GM12878 (cell line): ENCODE results near the gene JAKMIP1. TPM values are rescaled to one million over a fixed set of nuclear protein-coding genes. Genes with fewer than 3 reads are reported as not detected.

ENCODE experiments used
- ATAC-seq: fragments of 200-7000 bp; cut with Tn5 transposase; 3 replicates; pipeline ENCODE4 v1.9.1; 2020; ENCODE audit warnings: mild to moderate bottlenecking, moderate library complexity
- BruUV-seq: library from RNA; stranded (reverse); fragments of 400-500 nt; replicated peaks from 2 replicates; lab custom pipeline; 2021; lab: Mats Ljungman, UMichigan
- CTCF ChIA-PET: fragments of 300-600 bp; sonication (Branson Sonifier 250); formaldehyde crosslinking; extraction: SDS; loops from one replicate; lab custom pipeline; 2021; ENCODE audit warnings: inconsistent platforms; lab: Yijun Ruan, JAX
- POLR2A ChIA-PET: fragments of 350-600 bp; formaldehyde crosslinking; extraction: SDS; loops from one replicate; lab custom pipeline; 2021; ENCODE audit warnings: inconsistent platforms; lab: Charles Lee
- RAD21 ChIA-PET: fragments of 300-600 bp; sonication (Branson Sonifier 250); formaldehyde crosslinking; loops from one replicate; lab custom pipeline; 2023; ENCODE audit warnings: antibody characterized with exemption; ENCODE audit not compliant: unreplicated experiment; lab: Charles Lee
- SMC1A ChIA-PET: fragments of 300-600 bp; sonication (Branson Sonifier 250); formaldehyde crosslinking; loops from one replicate; lab custom pipeline; 2023; ENCODE audit not compliant: unreplicated experiment, uncharacterized antibody; lab: Charles Lee
- DNase-seq: peaks from one replicate; pipeline ENCODE4 v3.0.0-alpha.2; 2011; ENCODE audit warnings: low read depth, low spot score
- FAIRE-seq: peaks from 3 replicates; lab custom pipeline; 2011; peaks lifted over from hg19 to GRCh38; lab: Jason Lieb, UNC
- H2AFZ ChIP-seq: 2 replicates; pipeline ENCODE4 v1.6.0; 2011; ENCODE audit warnings: low read depth, low read length, control low read depth; ENCODE audit not compliant: control insufficient read depth
- H3K27ac ChIP-seq: 2 replicates; pipeline ENCODE4 v1.5.1; 2011; ENCODE audit warnings: control low read depth; ENCODE audit not compliant: control insufficient read depth, insufficient read depth
- H3K27me3 ChIP-seq, 2 experiments: replicated peaks in 1 of 2; 2 replicates each; pipeline versions ENCODE4 v1.6.0 to v1.6.1; 2011; ENCODE audit warnings: low read length in 1 of 2; ENCODE audit not compliant: control insufficient read depth in 2 of 2, insufficient read depth in 2 of 2
- H3K36me3 ChIP-seq, 2 experiments: 2 replicates each; pipeline ENCODE4 v1.5.1; 2011; ENCODE audit warnings: low read length in 1 of 2; ENCODE audit not compliant: control insufficient read depth in 2 of 2, insufficient read depth in 2 of 2
- H3K4me1 ChIP-seq: 2 replicates; pipeline ENCODE4 v1.6.1; 2011; ENCODE audit warnings: mild to moderate bottlenecking, low read length, moderate library complexity, mixed read lengths; ENCODE audit not compliant: control insufficient read depth, insufficient read depth
- H3K4me2 ChIP-seq: 2 replicates; pipeline ENCODE4 v1.6.0; 2011; ENCODE audit warnings: control low read depth; ENCODE audit not compliant: control insufficient read depth, insufficient read depth
- H3K4me3 ChIP-seq: fragments of 200-600 bp; sonication (generic); 2 replicates; pipeline ENCODE4 v1.5.1; 2016
- H3K79me2 ChIP-seq: 2 replicates; pipeline ENCODE4 v1.6.0; 2011; ENCODE audit warnings: low read length; ENCODE audit not compliant: control insufficient read depth, insufficient read depth
- H3K9ac ChIP-seq: 2 replicates; pipeline ENCODE4 v1.8.0; 2011; ENCODE audit warnings: low read length, control low read depth, mixed read lengths; ENCODE audit not compliant: control insufficient read depth, insufficient read depth
- H3K9me3 ChIP-seq: replicated peaks from 3 replicates; pipeline ENCODE4 v1.5.1; 2011; ENCODE audit warnings: mild to moderate bottlenecking, low read length; ENCODE audit not compliant: control insufficient read depth, insufficient read depth
- H4K20me1 ChIP-seq: 2 replicates; pipeline ENCODE4 v1.6.0; 2011; ENCODE audit not compliant: control insufficient read depth, insufficient read depth
- BHLHE40 ChIP-seq, 2 experiments: fragments of 450-650 bp in 1 of 2; IDR thresholded peaks; 2 replicates each; pipeline ENCODE4 v1.6.1; 2011 to 2017; ENCODE audit warnings: low read depth in 2 of 2, borderline replicate concordance in 1 of 2, improper control_type of control experiment in 1 of 2, low read length in 1 of 2, mild to moderate bottlenecking in 1 of 2
- CEBPB ChIP-seq, 2 experiments: fragments of 150-350 bp in 1 of 2; IDR thresholded peaks; 2 replicates each; pipeline ENCODE4 v1.6.1; 2012 to 2014; ENCODE audit warnings: low read depth in 2 of 2, low read length in 2 of 2, borderline replicate concordance in 1 of 2, inconsistent platforms in 1 of 2
- CHD1 ChIP-seq: IDR thresholded peaks from 2 replicates; pipeline ENCODE4 v1.6.1; 2012; ENCODE audit warnings: low read depth, low read length, improper control_type of control experiment
- DPF2 ChIP-seq: fragments of 450-650 bp; IDR thresholded peaks from 2 replicates; pipeline ENCODE4 v1.6.1; 2017; ENCODE audit warnings: mild to moderate bottlenecking
- GABPA ChIP-seq: IDR thresholded peaks from 2 replicates; pipeline ENCODE4 v1.6.1; 2014; ENCODE audit warnings: antibody characterized with exemption, low read depth, mild to moderate bottlenecking, inconsistent platforms
- HDGF ChIP-seq: fragments of 450-650 bp; IDR thresholded peaks from 2 replicates; pipeline ENCODE4 v1.6.1; 2016; ENCODE audit warnings: antibody characterized with exemption
- POLR2A ChIP-seq: IDR thresholded peaks from 2 replicates; pipeline ENCODE4 v1.6.1; 2011; ENCODE audit warnings: low read depth, mild to moderate bottlenecking, low read length
- RB1 ChIP-seq: fragments of 450-650 bp; formaldehyde crosslinking; IDR thresholded peaks from 2 replicates; pipeline ENCODE4 v1.6.1; 2017; ENCODE audit warnings: mild to moderate bottlenecking, borderline replicate concordance
- SIX5 ChIP-seq: IDR thresholded peaks from 2 replicates; pipeline ENCODE4 v1.6.1; 2011; ENCODE audit warnings: mild to moderate bottlenecking, low read depth, low read length, moderate library complexity; ENCODE audit not compliant: severe bottlenecking
- ZSCAN29 ChIP-seq: fragments of 450-650 bp; IDR thresholded peaks from 2 replicates; pipeline ENCODE4 v1.6.1; 2017; ENCODE audit warnings: mild to moderate bottlenecking, moderate library complexity
- WGBS: methylation state at CpG from one replicate; pipeline ENCODE4 v1.1.6; 2016; ENCODE audit warnings: low lambda C conversion rate; ENCODE audit not compliant: insufficient replicate concordance, insufficient coverage; ENCODE audit errors: missing lambda C conversion rate; 5-methylcytosine and 5-hydroxymethylcytosine counted together
- in situ Hi-C: fragments of 300-500 bp; cut with MboI; formaldehyde crosslinking; loops from 9 replicates; pipeline ENCODE4 v1.14.3; 2018; ENCODE audit warnings: mixed read lengths
- intact Hi-C: fragments of 100-400 bp; cut with micrococcal nuclease; formaldehyde crosslinking; loops from one replicate; pipeline ENCODE4 v1.14.2; 2022; ENCODE audit not compliant: unreplicated experiment
- polyA plus RNA-seq, 11 experiments: library from polyadenylated mRNA; depleted of rRNA in 4 of 11; unstranded in 6 of 11; stranded (reverse) in 5 of 11; fragments of >200 nt; fragmentation: Nextera tagmentation in 4 of 11; fragmentation: Illumina TruSeq in 1 of 11; extraction: Ambion mirVana in 4 of 11; extraction: Trizol in 1 of 11; gene quantifications; 1 replicate in 1 of 11; 2 replicates in 10 of 11; pipeline versions ENCODE4 v1.2.1 to v1.2.3, GENCODE V29; 2011 to 2016; ENCODE audit warnings: inconsistent platforms in 2 of 11, missing spikeins in 2 of 11, low read depth in 1 of 11
- total RNA-seq, 4 experiments: library from RNA; depleted of rRNA in 3 of 4; stranded (reverse); fragments of >200 nt in 3 of 4; fragmentation: Illumina TruSeq in 1 of 4; extraction: Trizol in 1 of 4; gene quantifications; 2 replicates each; pipeline versions ENCODE4 v1.2.1 to v1.2.3, GENCODE V29; 2013 to 2021
- TF ChIP-seq, protein P1 (sequence below): IDR thresholded peaks from 2 replicates; pipeline ENCODE4 v1.6.1; 2011; ENCODE audit warnings: borderline replicate concordance, low read depth, mild to moderate bottlenecking, moderate library complexity, low read length; ENCODE audit not compliant: insufficient read depth, poor library complexity, severe bottlenecking
- TF ChIP-seq, protein P2 (sequence below): fragments of 450-650 bp; IDR thresholded peaks from 2 replicates; pipeline ENCODE4 v1.6.1; 2017; ENCODE audit warnings: mild to moderate bottlenecking, moderate library complexity
- TF ChIP-seq, protein P3 (sequence below): fragments of 450-650 bp; IDR thresholded peaks from 2 replicates; pipeline ENCODE4 v1.6.1; 2017; ENCODE audit warnings: antibody characterized with exemption, mild to moderate bottlenecking, moderate library complexity
- TF ChIP-seq, protein P4 (sequence below): IDR thresholded peaks from 2 replicates; pipeline ENCODE4 v1.6.1; 2011; ENCODE audit warnings: low read depth, mild to moderate bottlenecking, low read length, moderate library complexity, borderline replicate concordance; ENCODE audit errors: extremely low read depth

JAKMIP1 gene
- total and polyA plus RNA-seq, 10 of the 15 experiments (the other 5 are each of a cell fraction or from before 2014, with no cell fraction given), result 0.52 to 16.7 (median 12.3) TPM

DNA sequence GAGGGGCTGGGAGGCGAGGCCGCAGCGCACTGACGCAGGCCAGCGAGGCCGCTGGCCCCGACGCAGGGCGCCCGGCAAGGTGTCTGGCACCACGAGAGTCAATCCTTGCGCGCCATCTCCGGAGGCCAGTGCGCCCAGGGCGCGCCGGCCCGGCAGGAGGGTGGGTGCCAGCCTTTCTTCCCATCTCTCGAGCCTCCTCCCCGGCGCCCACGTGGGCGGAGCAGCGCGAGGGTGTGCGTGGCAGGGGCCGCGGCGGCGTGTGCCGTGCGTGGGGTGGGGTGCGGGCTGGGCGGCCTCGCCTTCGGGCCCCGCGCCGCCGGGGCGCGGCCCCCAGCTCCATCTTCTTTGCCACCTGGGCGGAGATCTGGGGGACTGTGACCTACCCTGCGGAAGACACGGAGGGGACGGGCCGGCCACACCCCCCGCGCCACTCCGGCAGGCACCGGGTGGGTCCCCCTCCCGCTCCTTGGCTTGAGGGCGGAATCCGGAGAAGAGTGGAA is 877 bp downstream of the JAKMIP1 start:
- no peaks in the 10 kb centered on the region for H4K20me1 ChIP-seq
- WGBS, result 2% methylated on average over 40 of the region's 55 CpGs
- peak overlapping the region; percentile 74 for H3K9ac ChIP-seq
- H3K4me1 ChIP-seq, result peaks cover 30% of the 10 kb centered on the region
- peak overlapping the region; percentile 67 for H3K27ac ChIP-seq
- no peak for DNase-seq
- H3K9me3 ChIP-seq, result peaks cover 3% of the 10 kb centered on the region; the same call in 2 of the 3 replicates
- H3K4me2 ChIP-seq, result peak overlapping the region; percentile 99
- ChIA-PET SMC1A (interaction anchor here (1.3 to 10.3 kb wide), 9 partner anchors 10 to 79 kb away, joined by 3 to 161 read pairs (median 6); no protein-coding TSS in a partner anchor), CTCF (interaction anchor here (0.7 to 4.1 kb wide), 10 partner anchors 9 to 128 kb away, joined by 3 to 34 read pairs (median 7); no protein-coding TSS in a partner anchor), POLR2A (interaction anchor here (0.9 to 5.2 kb wide), 6 partner anchors 14 to 70 kb away, joined by 3 to 84 read pairs (median 6); partner anchors contain the start of gene WFS1), RAD21 (interaction anchor here (0.6 to 8.0 kb wide), 15 partner anchors 8 to 128 kb away, joined by 3 to 120 read pairs (median 5); no protein-coding TSS in a partner anchor)
- no TSS peak for BruUV-seq
- peaks cover 16% of the 10 kb centered on the region for H3K79me2 ChIP-seq
- H3K27me3 ChIP-seq, result no peaks in the 10 kb centered on the region
- peak overlapping the region; percentile 81 for H3K4me3 ChIP-seq
- H3K36me3 ChIP-seq, result no peaks in the 10 kb centered on the region; a peak in 1 of 4 replicates
- FAIRE-seq, result no peak
- peak; percentile 13 for ATAC-seq
- H2AFZ ChIP-seq, result peak overlapping the region; percentile 29; the same call in 1 of the 2 replicates
- intact Hi-C loops, result loop anchor here (1.0 kb wide), 1 partner anchor 18 kb away; no protein-coding TSS in a partner anchor
- in situ Hi-C loops, result loop anchor here (10.0 kb wide), 1 partner anchor 1575 kb away; no protein-coding TSS in a partner anchor
- TF ChIP-seq, protein P1, sequence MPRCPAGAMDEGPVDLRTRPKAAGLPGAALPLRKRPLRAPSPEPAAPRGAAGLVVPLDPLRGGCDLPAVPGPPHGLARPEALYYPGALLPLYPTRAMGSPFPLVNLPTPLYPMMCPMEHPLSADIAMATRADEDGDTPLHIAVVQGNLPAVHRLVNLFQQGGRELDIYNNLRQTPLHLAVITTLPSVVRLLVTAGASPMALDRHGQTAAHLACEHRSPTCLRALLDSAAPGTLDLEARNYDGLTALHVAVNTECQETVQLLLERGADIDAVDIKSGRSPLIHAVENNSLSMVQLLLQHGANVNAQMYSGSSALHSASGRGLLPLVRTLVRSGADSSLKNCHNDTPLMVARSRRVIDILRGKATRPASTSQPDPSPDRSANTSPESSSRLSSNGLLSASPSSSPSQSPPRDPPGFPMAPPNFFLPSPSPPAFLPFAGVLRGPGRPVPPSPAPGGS, result no peak
- TF ChIP-seq, protein P2, sequence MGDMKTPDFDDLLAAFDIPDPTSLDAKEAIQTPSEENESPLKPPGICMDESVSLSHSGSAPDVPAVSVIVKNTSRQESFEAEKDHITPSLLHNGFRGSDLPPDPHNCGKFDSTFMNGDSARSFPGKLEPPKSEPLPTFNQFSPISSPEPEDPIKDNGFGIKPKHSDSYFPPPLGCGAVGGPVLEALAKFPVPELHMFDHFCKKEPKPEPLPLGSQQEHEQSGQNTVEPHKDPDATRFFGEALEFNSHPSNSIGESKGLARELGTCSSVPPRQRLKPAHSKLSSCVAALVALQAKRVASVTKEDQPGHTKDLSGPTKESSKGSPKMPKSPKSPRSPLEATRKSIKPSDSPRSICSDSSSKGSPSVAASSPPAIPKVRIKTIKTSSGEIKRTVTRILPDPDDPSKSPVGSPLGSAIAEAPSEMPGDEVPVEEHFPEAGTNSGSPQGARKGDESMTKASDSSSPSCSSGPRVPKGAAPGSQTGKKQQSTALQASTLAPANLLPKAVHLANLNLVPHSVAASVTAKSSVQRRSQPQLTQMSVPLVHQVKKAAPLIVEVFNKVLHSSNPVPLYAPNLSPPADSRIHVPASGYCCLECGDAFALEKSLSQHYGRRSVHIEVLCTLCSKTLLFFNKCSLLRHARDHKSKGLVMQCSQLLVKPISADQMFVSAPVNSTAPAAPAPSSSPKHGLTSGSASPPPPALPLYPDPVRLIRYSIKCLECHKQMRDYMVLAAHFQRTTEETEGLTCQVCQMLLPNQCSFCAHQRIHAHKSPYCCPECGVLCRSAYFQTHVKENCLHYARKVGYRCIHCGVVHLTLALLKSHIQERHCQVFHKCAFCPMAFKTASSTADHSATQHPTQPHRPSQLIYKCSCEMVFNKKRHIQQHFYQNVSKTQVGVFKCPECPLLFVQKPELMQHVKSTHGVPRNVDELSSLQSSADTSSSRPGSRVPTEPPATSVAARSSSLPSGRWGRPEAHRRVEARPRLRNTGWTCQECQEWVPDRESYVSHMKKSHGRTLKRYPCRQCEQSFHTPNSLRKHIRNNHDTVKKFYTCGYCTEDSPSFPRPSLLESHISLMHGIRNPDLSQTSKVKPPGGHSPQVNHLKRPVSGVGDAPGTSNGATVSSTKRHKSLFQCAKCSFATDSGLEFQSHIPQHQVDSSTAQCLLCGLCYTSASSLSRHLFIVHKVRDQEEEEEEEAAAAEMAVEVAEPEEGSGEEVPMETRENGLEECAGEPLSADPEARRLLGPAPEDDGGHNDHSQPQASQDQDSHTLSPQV, result no peak
- TF ChIP-seq SIX5, result no peak
- peak; percentile 52 for TF ChIP-seq POLR2A
- TF ChIP-seq DPF2, result peak; percentile 34; the same call in 1 of the 2 replicates
- no peak for TF ChIP-seq HDGF
- no peak for TF ChIP-seq GABPA
- TF ChIP-seq CHD1, result no peak
- TF ChIP-seq CEBPB (IDR thresholded peaks at IDR 0.05; ENCODE audit: borderline replicate concordance in 1 of 2, low read depth in 2 of 2, low read length in 2 of 2), result no peak
- peak in 1 of 2 experiments; percentile 55; a peak in 2 of 4 replicates for TF ChIP-seq BHLHE40 (IDR thresholded peaks at IDR 0.05; ENCODE audit: borderline replicate concordance in 1 of 2, low read depth in 2 of 2, low read length in 1 of 2)
- TF ChIP-seq, protein P3, sequence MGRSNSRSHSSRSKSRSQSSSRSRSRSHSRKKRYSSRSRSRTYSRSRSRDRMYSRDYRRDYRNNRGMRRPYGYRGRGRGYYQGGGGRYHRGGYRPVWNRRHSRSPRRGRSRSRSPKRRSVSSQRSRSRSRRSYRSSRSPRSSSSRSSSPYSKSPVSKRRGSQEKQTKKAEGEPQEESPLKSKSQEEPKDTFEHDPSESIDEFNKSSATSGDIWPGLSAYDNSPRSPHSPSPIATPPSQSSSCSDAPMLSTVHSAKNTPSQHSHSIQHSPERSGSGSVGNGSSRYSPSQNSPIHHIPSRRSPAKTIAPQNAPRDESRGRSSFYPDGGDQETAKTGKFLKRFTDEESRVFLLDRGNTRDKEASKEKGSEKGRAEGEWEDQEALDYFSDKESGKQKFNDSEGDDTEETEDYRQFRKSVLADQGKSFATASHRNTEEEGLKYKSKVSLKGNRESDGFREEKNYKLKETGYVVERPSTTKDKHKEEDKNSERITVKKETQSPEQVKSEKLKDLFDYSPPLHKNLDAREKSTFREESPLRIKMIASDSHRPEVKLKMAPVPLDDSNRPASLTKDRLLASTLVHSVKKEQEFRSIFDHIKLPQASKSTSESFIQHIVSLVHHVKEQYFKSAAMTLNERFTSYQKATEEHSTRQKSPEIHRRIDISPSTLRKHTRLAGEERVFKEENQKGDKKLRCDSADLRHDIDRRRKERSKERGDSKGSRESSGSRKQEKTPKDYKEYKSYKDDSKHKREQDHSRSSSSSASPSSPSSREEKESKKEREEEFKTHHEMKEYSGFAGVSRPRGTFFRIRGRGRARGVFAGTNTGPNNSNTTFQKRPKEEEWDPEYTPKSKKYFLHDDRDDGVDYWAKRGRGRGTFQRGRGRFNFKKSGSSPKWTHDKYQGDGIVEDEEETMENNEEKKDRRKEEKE, result no peak
- TF ChIP-seq RB1, result no peak; the same call in 1 of the 2 replicates
- TF ChIP-seq ZSCAN29, result no peak
- TF ChIP-seq, protein P4, sequence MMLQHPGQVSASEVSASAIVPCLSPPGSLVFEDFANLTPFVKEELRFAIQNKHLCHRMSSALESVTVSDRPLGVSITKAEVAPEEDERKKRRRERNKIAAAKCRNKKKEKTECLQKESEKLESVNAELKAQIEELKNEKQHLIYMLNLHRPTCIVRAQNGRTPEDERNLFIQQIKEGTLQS, result no peak
